IMR-90 (cell line): ENCODE results near the gene TCP1.

Experiments used
- CTCF ChIP-seq: conservative IDR thresholded peaks from 2 replicates; pipeline ENCODE4 v1.5.1; 2012; ENCODE audit warnings: mild to moderate bottlenecking, low read depth, low read length, improper control_type of control experiment
- POLR2A ChIP-seq: IDR thresholded peaks from 2 replicates; pipeline ENCODE4 v1.6.1; 2012; ENCODE audit warnings: mild to moderate bottlenecking, low read depth, low read length
- RFX5 ChIP-seq: IDR thresholded peaks from 2 replicates; pipeline ENCODE4 v1.8.0; 2012; ENCODE audit warnings: low read depth, mild to moderate bottlenecking, low read length, moderate library complexity

- TF ChIP-seq CTCF (no peak), RFX5 (no peak), POLR2A (no peak)
Measured at GRCh38 chr6:159745081-159745480, 44.3 kb downstream of the TCP1 start.
